ENCODE measurements around the gene NAA80. TPM values are rescaled to one million over a fixed set of nuclear protein-coding genes. Genes with fewer than 3 reads are reported as not detected.

Gene NAA80
- total and polyA plus RNA-seq, 2 of the 8 experiments (the other 6 are each of a cell fraction or from before 2014, with no cell fraction given), result 11.3 to 16.7 TPM

GRCh38 chr3:50274371-50275104 lies 24.7 kb downstream of the NAA80 start (continued):
- TF ChIP-seq CTCF (IDR thresholded peaks at IDR 0.05; ENCODE audit: control extremely low read depth in 1 of 3, insufficient read depth in 1 of 3, low read depth in 1 of 3, low read length in 3 of 3) (peak in 2 of 3 experiments; percentile 85 to 93; a peak in 3 of 4 replicates), CBX8 (IDR thresholded peaks at IDR 0.05; ENCODE audit: borderline replicate concordance, low read depth, low read length) (no peak), TCF12 (IDR thresholded peaks at IDR 0.05; ENCODE audit: low read depth, low read length) (no peak), SUZ12 (IDR thresholded peaks at IDR 0.05; ENCODE audit: low read length) (no peak; the same call in 1 of the 2 replicates), ATF2 (IDR thresholded peaks at IDR 0.05; ENCODE audit: low read length) (peak; percentile 95), SP1 (IDR thresholded peaks at IDR 0.05; ENCODE audit: low read depth, low read length) (peak; percentile 31; the same call in 1 of the 2 replicates), NANOG (IDR thresholded peaks at IDR 0.05; ENCODE audit: insufficient read depth, low read depth, low read length, poor library complexity, severe bottlenecking) (peak; percentile 40), MAX (IDR thresholded peaks at IDR 0.05) (peak; percentile 31; the same call in 1 of the 2 replicates)

Measured in H1 (cell line).